ENCODE results near the gene FGD2.
A peak's percentile ranks its signal among the peaks of the same experiment; 100 is the strongest.
"Not testable (repeated sequence)": the region's sequence is repeated elsewhere in the genome, so short reads cannot be mapped to it uniquely, and the experiment has no call there.

The FGD2 gene

DNA sequence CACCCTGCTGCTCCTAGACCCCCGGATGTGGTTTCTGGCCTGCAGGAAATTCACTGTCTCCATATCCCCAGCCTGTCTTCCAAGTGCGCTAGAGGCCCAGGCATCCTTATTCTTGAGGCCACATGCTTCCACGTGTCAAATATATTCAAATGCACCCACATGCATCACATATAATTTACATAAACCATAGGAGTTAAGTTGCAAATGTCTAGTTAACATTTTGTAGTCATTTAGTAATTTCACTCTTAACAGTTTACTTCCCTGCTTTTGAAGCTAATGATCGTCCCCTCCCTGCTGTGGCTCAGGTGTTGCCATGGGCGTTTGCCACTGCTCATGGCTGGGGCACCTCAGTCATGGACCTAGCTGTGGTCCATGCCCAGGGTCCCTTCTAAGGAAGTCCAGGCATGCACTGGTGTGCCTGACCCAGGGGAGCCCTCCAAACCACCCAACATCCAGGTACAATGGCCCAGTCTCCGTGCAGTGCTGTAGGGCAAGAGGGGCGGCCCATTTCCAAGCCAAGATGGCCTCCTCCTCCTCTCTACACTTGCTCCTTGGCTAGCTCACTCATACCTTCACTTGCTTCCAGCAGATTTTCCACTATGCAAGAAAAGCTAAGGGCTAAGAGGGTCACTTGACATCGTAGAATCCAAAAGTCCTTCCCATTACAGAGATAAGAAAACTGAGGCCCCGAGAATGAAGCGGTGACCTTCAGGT is 42.4 kb downstream of the FGD2 start:
- DNase-seq = no peak

DNA sequence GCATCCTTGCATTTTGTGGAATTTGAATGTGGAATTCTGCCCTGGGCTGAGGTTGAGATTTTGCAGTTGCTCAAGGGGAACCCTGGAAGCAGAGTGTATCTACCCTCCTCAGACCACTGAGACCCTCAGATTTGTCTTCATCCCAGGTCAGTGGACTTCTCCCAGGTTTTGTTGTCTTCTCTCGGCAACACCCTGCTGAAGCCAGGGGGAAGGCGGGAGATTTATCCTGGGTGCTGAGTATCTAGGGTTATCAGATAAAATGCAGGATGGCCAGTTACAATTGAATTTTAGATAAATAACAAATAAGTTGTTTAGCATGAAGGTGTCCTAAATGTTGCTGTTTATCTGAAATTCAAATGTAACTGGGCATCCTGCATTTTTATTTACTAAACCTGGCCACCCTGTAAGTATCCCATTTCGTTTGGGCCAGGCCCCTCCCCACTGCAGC is 43.0 kb downstream of the FGD2 start:
- no peak for DNase-seq

DNA sequence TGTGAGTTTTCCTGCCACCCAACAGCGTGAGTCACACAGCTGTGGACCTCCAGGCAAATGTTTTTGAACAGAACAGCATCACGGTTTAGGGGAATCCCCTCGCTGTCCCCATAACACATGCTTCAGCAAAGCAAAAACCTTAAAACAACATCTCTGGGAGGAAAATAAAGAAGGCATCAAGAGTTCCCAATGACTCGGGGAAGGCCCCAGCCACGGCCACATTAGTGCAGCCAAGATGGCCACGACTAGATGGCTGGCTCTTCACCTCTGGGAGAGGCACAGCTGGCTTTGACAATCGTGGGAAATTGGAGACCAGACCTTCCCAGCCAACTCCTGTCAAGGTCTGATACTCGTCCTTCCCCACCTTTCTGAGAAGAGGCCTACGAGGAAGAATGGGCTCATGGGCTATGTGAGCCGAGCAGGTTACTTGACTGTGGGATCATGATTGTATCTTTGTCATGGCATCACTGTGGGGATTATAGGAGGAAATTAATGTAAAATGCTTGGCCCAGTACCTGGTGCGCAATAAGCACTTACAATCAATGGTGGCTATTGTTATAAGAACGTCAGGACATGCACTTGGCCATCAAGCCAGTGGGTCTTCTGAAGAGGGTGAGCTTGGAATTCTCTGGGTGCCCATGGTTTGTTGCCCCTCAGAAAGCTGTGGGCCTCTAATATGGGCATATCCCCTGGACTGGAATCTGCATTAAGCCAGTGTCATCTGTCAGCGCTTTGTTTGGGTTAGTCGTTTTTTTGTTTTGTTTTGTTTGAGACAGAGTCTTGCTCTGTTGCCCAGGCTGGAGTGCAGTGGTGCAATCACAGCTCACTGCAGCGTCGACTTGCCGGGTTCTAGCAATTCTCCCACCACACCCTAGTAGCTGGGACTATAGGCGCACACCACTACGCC is 43.6 kb downstream of the FGD2 start:
- DNase-seq = no peak

DNA sequence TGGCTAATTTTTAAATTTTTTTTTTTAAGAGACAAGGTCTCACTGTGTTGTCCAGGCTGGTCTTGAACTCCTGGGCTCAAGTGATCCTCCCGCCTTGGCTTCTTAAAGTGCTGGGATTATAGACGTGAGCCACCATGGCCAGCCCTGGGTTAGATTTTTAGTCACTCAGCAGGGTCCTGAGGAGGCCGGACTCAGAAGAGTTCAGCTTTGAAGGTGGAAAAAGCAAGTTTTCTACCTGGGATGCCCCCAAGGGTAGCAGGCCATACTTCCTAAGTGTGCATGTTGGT is 44.2 kb downstream of the FGD2 start:
- no peak for DNase-seq

DNA sequence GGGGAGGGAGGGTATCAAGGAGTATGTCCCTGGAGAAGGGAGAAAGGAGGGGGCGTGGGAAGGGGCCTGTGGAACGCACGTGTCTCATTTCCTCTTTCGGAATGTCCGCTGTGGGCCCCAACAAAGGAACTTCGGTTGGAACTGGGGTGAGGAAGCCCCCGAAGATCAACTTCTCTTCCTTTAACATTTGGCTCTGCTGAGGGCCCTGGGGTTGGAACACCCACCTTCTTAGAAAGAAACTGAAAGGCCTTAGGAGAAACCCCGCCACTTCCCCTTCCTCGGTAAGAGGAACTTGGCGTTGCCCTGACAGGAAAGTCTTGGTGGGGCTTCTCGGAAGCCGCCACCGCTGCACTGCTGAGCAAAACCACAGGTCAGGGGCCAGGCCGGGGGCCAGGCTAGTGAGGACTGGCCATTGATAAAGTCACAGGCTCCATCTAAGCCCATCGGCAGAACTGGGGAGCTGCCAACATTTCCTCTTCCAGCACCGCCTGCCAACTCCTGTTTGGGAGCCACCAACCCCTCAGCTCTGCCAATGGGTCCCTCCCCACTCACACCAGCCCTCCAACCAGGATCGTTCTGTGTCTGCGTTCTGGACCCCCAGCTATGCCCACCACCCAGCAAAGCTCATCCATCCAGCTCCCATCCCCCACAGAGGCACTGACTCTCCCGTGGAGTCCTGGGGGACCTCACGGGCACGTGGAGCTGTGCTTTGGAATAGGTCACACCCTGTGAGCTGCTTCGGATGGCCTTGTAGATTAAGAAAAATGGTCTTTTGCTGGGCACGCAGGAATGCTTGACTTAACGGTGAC is 44.8 kb downstream of the FGD2 start:
- no peak for DNase-seq

DNA sequence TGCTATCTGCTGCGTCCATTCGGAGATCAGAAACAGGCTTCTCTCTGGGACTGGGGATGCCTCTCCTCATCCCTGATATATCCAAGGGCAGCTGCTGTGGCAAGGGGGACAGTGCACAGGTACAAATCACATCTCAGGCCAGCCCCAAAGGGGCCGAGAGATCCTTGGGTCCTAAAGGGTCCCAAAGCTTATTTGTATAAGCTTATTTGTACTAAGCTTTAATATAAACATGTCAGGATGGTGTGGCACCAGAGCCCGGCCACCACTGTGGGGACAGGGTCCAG is 45.3 kb downstream of the FGD2 start:
- DNase-seq = no peak

DNA sequence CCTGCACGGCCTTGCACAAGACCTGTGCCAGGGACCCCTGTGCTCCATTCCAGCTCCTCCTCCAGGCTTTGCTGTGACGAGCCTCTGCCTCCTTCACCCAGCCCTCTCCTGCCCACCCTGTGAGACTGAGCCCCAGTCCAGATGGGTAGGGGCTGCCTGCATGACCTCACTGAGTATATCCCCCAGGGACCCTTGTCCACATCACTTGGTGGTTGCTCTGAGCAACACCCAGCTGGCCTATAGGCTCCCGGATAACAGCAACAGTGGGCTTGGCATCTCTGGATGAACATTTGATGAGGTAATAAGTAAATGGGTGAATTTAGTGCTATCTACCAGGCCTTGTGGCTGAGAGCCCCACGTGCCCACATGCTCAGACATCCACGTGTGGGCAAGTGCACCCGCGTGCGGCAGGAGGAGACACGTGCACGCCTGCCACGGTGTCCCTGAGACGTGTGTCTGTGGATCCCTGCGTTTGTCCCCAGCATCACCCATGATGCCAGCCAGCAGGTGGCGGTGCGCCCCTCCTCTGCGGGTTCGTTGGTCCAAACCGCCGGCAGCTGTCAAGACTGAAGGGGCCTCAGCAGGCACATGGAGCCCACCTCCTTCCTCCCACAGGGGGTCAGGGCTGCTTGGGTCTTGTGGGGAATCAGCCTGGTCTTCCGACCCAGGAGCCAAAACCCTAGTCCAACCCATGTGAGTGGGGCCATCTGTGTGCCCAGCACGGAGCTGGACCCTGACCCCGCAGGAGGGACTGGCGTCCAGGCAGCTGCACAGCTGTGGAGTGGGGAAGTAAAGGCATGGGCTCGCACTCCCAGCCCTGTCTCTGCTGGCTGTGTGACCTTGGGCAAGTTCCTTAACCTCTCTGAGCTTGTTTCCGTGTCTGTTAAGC is 45.9 kb downstream of the FGD2 start:
- DNase-seq = peak; percentile 53

DNA sequence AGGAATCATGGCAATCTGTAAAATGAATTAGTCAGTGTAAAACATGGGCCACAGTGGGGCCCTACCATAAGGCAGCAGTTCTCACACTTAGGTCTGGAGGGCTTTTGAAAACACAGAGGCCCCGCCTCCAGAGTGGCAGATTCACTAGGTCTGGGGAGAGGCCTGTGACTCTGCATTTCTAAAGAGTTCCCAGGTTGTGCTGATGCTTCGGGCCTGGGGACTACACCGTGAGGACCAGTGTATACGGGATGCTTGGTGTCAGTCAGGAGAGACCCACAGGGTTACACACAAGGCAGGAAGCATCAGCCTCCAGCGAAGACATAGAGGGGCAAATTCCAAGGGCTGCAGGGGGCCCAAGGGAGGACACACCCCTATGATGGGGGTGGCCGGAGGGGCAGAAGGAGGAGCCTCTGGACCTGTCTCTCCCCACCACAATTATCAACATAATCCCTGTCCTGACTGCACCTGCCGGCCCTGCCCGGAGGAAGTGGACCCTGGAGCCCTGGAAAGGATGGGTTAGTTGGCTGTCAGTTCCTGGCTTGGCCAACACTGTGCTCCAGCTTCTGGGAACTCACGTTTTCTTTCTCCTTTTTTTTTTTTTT is 46.7 kb downstream of the FGD2 start:
- no peak for DNase-seq

DNA sequence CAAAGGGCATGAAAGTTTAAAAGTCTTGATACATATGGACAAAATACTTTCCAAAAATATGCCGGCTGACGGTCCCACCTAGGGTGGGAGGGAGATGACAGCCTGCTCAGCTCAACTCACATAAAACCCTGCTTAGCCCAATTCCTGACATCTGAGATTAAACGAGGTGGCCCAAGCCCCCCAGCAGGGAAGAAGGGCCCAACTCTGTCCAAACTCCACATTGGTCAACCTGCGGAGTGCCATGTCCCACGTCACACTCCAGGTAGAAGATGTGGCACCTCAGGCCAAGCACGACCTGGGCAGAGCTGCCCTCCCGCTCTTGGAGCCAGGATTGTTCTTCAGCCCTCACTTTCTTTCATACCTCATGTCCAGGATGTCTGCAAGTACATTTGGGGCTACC is 48.2 kb downstream of the FGD2 start:
- DNase-seq = no peak

DNA sequence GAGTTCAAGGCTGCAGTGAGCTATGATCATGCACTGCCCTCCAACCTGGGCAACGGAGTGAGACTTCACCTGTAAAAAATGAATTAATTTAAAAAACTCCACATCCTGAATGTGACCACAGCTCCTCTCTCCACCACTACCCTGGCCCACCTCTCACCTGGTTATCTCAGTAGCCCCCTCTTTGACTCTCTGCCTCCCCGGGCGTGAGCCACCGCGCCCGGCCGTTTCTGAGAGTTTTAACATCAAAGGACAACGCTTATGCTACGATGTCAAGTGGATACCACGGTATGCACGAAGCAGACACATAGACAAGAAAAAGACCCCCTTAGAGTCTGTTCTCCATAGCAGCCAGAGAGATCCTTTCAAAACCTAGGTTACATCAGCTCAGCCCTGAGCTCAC is 48.7 kb downstream of the FGD2 start:
- no peak for DNase-seq

DNA sequence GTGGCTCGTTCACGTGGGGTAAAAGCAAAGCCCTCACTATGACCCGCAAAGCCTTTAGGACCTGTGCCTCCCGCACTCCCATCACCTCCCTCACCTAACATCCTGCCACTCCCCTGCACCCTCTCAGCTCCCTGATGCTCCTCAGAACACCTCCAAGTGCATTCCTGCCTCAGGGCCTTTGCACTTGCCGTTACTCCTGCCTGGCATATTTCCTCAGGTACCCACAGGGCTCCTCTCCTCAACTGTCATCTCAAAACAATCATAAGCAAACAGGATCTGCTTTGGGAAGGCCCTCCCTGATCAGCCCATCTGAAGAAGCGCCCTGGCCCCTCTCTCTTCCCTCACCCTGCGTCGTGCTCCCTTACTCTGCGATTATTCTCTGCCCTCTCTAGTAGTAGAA is 49.1 kb downstream of the FGD2 start:
- DNase-seq = no peak

DNA sequence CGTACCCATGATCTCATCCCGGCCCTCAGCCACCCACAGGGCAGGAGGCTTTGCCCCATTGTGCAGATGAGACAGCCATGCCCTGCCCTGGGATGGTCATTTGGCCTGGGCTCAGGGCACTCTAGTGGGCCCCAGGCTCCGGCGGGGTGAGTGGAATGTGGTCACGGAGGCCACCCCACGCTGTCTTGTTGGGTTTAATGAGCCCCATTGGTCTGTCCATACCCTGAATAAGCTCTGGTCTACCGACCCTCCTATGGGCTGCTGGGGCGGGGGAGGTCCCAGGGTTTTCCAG is 50.6 kb downstream of the FGD2 start:
- DNase-seq = no peak

DNA sequence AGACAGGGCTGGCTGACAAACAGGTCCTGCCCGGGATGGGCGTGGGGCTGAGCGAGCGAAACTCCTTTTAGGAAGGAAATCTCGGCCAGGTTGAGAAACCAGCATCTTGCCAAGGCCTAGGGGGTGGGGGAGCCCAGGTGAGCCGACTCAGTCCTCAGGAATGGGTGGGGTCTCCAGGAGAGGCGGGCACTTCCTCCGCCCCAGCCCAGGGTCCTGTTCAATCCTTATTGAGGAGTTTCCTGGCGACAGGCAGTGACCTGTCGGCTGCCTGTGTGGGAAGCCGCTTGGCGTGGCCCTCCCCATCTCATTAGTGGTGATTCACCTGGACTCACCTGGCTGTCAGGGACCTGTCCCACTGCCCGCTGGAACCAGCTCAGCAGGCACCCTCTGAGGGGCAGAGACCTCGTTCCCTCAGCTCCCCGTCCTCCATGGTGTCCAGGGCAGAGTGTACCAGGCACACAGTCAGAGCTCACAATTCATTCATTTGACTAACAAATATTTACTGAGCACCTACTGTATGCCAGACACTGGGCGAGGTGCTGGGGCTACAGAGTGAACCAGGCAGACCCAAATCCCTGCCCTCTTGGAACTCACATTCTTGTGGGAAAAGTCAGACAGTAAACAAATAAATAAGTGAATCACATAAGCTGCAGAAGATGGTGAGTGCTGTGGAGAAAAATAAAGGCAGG is 51.1 kb downstream of the FGD2 start:
- no peak for DNase-seq

DNA sequence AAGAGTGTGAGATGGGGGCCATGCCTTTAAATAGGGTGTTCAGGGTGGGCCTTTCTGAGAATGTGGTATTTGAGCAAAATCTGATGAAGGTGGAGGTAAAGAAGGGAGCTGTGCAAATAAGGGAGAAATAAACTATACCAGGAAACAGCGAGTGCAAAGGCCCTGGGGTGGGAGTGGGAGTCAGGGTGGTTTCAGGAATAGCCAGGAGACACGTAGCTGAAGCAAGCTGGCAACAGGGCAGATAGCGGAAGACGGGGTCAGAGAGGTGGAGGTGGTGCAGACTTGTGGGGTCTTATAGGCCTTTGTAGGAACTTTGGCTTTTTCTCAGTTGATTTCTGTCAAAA is 51.6 kb downstream of the FGD2 start:
- DNase-seq = no peak

DNA sequence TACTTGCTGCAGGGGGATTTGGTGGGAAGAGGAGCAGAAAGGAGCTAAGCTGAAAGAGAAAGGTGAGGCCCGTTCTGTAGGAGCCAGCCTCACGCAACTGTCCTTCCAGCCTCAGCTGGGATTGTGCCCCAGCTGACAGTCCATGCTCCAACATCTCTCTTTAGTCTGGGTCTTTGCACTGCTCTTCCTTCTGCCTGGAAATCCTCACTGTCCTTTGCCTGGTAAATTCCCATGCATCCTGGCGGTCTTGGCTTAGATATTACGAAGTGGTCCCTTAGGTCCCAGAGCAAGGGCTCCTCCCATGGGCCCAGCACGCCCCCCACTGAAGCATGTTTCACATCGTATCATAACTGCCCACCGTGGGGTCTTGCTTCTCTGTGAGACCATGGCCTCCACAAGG is 52.2 kb downstream of the FGD2 start:
- DNase-seq = no peak

DNA sequence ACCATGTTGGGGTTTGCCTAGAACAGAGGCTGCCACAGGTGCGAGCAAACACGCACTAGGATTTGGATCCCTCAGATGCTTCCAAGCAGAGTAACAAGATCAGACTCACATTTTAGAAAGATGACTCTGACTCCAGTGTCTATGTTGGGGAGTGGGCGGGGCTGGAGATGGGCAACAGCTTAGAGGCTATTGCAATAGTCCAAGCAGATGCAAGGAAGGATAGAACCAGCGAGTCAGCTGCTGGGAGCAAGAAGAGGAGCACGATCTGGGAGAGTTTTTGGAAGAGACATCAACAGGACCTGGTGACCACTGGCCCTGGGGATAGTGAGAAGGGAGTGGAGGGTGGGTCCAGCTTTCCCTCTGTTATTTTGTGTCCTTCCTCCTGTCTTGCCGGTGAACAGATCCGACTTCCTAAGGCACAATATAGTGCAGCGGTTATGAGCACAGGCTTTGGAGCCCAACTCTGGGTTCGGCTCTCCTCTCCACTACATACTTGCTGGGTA is 52.7 kb downstream of the FGD2 start:
- no peak for DNase-seq

DNA sequence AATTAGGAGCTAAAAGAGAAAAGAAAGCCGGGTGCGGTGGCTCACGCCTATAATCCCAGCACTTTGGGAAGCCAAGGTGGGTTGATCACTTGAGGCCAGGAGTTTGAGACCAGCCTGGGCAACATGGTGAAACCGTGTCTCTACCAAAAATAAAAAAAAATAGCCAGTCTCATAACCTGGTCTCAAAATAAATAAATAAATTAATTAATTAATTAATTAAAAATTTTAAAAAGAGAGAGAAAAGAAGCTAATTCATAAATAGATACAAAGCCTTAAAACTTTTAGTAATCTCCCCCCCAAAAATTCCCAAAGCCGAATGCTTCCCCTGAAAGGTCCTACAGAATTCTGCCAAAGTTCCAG is 53.5 kb downstream of the FGD2 start:
- DNase-seq = not testable (repeated sequence)

DNA sequence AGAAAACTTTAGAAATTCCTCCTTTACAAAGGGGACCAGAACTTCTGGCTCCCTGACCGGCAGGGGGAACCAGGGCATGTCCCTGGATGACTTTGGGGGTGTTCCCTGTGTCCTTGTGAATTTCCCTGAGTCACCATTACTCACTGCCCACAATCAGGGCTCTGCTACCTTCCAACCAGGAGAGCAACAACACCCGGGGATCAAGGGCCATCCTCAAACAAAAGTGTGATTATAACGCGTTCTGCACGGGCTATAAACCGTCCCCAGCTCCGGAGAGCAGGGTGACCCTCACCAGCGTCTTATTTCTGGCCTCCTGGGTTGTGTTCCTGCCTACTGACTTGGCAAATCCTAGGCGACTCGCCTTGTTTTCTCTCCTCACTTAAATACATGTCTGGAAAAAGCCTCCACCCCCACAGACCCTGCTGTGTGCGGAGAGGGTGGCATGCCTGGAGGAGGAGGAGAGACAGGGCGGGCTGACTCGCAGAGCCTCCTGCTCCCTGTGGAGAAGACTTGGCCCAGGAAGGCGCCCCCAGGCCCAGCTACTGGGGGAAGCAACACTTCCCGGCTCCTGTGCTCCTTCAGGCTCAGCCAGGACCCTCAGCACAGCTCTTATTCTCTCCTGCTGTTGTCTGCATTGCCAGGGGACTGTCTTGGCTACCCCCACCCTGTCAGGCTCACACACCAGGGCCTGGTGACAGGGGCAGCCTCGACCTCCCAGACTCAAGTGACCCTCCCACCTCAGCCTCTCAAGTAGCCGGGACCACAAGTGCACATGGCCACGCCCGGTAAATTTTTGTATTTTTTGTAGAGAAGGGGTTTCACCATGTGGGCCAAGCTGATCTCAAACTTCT is 54.1 kb downstream of the FGD2 start:
- DNase-seq = peak; percentile 26

DNA sequence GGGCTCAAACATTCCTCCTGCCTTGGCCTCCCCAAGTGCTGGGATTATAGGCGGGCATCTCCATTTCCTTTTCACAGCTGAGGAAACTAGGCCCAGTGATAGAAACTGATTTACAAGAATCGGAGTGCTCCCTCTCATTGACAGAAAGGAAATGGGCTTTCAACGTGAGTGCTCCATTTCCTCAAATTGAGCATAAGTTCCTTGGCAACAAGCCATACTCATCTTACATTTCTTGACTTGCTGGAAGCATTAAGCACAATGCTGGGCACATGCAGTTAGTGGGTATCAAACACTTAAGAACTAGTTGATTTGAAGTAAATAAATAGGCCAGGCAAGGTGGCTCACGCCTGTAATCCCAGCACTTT is 54.7 kb downstream of the FGD2 start:
- DNase-seq = no peak

DNA sequence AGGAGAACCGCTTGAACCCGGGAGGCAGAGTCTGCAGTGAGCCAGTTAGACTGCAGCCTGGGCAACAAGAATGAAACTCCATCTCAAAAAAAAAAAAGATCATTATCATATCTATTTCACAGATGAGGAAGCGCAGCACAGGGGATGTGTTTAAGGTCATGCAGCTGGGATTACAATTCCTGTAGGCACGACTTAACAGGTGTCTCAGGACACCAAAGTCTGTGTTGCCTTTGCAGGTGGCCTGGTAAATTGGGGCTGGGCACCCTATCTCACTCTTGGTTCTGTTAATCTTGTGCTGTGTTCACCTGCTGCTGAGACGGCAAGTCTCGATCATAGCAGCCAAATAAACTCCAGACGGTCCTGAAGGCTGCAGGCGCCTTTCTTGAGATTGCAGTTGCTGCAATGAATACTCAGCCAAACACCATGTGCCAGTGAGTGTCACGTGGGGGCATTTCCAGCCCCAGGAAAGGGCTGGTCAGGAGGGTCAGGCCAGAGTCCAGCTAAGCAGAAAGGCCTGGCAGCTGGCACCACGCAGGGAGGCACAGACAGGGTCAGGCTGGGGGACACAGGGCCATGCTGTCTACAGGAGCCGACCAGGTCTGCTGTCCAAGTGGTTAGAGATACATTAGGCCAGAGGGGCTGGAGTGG is 55.8 kb downstream of the FGD2 start:
- DNase-seq = no peak

DNA sequence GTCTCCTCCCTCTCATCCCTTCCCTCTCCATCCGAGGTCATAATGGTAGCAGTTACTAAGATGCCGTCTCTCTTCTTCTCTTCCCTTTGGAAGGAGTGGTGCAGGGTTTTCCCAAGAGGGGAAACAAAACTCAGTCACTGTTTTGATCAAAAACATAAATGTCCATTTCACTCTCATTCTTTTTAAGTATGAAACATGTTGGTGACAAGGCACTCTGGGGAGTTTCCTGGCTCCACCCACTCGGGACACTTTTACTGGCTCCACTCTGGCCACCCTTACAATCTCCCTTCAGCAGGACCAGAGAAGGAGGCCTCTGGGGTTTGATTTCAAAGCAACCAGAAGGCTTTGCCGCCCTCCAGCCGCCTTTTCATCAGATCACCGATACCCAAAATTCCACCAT is 57.0 kb downstream of the FGD2 start:
- DNase-seq = no peak

All from NCI-H1092 (cell line).